ENCODE measurements around the gene PEX5L.
"Not testable (repeated sequence)": the region's sequence is repeated elsewhere in the genome, so short reads cannot be mapped to it uniquely, and the experiment has no call there.

Gene PEX5L, protein sequence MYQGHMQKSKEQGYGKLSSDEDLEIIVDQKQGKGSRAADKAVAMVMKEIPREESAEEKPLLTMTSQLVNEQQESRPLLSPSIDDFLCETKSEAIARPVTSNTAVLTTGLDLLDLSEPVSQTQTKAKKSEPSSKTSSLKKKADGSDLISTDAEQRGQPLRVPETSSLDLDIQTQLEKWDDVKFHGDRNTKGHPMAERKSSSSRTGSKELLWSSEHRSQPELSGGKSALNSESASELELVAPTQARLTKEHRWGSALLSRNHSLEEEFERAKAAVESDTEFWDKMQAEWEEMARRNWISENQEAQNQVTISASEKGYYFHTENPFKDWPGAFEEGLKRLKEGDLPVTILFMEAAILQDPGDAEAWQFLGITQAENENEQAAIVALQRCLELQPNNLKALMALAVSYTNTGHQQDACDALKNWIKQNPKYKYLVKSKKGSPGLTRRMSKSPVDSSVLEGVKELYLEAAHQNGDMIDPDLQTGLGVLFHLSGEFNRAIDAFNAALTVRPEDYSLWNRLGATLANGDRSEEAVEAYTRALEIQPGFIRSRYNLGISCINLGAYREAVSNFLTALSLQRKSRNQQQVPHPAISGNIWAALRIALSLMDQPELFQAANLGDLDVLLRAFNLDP

DNA sequence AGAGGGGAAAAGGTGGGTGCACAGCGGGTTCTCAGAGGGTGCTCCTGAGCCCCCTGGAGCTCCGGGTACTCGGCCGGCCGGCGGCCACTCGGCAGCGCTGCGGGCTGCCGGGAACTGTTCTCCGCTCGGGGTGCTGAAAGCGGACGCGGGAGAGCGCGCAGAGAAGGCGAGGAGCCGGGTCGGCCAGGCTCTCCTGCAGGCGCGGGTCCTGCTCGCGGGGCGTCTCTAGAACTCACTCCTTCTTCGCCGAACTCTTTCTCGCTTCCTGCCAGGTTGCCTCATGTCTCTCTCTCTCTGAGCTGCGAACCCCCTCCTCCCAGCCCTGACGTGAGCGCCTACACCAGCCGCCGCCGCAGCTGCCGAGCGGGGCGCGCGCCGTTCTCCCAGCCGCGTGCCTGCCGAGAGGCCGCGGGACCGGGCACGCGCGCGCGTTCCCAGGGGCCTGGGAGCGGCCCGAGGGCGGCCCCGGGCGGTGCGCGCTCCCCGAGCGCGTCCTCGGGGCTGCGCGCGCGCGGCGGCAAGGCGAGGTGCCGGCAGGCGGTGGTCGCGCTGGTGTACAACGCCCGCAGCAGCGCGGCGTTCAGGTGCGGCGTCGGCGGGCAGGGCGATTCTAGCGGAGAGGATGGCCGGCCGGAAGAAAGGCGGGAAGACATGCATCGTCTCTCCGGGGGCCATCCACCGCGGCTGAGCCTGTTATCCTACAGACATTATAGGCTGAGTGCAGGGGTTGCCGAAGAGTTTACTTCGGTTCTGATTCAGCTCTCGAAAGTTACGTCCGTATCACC lies at the start of gene PEX5L:
Gene PEX5L (minus strand): TSS at position 267 of the 785 bp plus-strand sequence. CDS start 338 bp downstream, outside the sequence.
- DNase-seq (ENCODE audit: low read depth in 2 of 2, low spot score in 1 of 2) = no peak

DNA sequence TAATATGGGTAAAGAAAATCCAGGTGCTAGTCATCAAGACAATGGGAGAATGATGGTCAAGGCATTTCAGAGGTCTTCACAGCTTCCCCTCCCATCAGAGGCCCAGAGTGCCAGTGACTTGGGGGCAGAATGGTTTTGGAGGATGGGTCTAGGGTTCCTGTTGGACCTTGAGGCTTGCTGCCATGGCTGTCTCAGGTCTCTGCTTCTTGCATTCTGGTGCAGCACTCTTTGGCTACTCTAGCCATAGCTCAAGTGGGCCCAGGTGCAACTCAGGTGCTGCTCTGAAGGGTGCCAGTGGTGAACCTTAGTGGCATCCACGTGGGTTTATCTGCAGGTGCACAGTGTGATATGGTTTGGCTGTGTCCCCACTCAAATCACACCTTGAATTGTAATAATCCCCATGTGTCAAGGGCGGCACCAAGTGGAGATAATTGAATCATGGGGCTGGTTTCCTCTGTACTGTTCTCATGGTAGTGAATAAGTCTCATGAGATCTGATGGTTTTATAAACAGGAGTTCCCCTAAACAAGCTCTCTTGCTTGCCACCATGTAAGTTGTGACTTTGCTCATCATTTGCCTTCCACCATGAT lies 48.5 kb upstream of the PEX5L start:
- DNase-seq (ENCODE audit: low read depth in 2 of 2, low spot score in 1 of 2) = no peak

DNA sequence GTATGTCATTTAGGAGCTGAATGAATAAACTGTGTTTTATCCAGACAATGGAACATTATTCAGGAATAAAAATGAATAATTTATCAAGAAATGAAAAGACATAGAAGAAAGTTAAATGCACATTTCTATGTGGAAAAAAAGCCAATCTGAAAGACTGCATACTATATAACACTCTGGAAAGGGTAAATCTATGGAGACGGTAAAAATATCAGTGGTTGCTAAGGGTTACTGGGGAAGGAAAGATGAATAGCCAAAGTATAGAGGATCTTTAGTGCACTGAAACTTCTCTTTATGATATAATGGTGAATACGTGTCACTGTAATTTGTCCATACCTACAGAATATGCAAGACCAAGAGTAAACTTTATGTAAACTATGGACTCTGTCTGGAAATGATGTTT lies 46.0 kb upstream of the PEX5L start:
- no peak for DNase-seq (ENCODE audit: low read depth in 2 of 2, low spot score in 1 of 2)

DNA sequence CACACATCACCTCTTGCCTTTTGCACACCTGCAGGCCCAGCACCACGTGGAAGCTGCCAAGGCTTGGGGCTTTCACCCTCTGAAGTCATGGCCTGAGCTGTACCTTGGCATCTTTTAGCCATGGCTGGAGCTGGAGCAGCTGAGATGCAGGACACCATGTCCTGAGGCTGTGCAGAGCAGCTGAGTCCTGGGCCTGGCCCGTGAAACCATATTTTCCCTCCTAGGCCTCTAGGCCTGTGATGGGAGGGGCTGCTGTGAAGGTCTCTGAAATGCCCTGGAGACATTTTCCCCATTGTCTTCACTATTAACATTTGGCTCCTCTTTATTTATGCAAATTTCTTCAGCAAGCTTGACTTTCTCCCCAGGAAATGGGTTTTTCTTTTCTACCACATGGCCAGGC lies 41.9 kb upstream of the PEX5L start:
- no peak for DNase-seq (ENCODE audit: low read depth in 2 of 2, low spot score in 1 of 2)

DNA sequence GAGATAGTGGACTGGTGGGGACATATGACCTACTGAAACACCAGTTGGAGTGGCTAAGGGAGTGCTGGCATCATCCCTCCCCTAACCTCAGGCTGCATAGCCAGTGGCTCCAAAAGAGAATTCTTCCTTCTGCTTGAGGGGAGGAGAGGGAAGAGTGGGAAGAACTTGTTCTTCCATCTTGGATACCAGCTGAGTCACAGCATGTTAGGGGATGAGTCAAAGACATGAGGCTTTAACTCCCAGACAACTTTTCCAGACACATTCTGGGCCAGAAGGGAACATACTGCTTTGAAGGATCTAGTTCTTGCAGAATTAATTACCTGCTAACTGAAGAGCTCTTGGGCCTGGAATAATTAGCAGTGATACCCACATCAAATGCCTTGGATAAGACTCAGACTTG lies 36.8 kb upstream of the PEX5L start:
- DNase-seq (ENCODE audit: low read depth in 2 of 2, low spot score in 1 of 2) = no peak

DNA sequence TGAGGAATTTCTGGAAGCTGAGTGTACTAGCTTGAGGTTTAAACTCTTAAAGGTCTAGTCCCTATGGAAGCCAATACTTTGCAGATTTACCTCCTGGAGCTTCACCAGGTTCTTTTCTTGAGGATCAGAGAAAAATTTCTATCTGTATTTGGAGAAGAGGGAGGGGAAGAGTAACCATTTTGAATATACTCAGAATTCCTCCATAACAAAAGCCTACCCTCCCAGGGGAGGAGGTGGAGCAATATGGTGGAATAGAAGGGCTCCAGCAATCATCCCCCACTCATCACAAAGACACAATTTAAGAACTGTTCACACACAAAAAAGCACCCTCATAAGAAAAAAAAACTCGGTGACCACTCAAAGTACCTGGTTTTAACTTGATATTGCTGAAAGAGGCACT lies 36.0 kb upstream of the PEX5L start:
- no peak for DNase-seq (ENCODE audit: low read depth in 2 of 2, low spot score in 1 of 2)

DNA sequence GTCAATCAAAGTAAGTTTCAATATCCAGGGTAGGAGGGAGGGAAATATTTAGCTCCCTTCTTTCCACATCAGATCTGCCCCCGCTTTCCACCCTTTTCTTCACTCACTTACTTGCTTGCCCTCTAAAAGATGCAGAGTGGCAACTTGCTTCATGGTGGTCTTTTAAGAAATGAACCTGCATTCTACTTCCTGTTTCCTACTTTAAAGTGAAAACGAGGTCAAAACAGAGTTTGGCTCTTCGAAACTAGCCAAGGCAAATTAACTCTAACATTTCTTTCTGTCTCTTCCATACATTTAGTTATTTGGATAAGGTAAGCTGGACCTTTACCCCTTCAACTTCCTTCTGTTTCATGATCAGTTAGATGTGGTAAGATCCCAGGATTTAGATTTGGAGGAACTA lies 34.2 kb upstream of the PEX5L start:
- DNase-seq (ENCODE audit: low read depth in 2 of 2, low spot score in 1 of 2) = no peak

DNA sequence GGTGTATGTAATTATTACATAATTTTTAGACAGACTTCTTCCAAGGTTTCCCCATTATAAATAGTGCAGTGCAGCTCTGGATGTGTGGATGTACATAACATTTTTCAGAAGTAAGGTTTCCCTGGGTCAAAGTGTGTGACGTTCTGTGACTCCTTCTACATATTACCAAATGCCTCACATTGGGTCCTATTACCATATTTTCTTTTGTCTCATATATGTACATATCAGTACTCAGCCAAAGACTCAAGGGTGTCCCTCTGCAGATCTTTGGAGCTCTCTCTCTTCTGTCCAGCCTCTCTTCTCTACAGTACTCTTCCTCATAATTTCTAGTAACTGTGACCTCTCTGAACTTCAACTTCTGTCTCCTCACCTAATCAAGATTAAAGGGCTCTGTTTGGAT lies 31.3 kb upstream of the PEX5L start:
- no peak for DNase-seq (ENCODE audit: low read depth in 2 of 2, low spot score in 1 of 2)

DNA sequence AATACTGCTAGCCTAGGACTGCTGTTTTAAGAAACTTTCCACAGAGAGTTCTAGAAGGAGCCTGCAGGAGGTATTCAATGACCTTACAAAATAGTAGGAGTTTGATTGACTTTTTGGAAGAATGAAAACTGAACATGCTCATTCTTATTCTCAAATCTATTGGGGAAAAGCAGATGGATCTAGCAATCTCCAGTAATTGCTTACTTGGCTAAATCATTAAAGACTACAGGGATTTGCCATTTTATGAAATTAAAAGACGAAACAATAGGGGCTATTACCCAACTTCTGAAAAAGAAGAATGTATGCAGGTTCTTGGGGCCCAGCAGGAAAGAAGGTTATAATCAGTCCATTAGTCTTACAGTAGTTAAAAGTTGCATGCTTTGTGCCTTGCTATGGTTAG lies 29.9 kb upstream of the PEX5L start:
- no peak for DNase-seq (ENCODE audit: low read depth in 2 of 2, low spot score in 1 of 2)

DNA sequence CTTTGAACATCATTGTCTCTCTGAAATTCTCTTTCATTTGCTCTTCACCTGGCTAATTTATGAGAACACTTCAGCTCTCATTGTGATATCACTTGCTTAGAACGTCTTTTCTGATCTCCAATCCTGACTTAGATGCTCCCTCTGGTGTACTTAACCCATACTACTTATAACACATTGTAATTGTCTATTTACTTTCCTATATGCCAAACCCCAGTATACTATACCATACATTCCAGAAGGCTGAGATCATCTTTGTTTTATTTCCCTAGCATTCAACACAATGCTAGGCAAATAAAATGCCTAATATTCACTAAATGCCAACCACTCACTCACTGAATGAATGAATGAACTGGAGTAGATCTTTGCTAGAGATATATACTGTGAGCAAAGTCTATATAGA lies 27.0 kb upstream of the PEX5L start:
- no peak for DNase-seq (ENCODE audit: low read depth in 2 of 2, low spot score in 1 of 2)

DNA sequence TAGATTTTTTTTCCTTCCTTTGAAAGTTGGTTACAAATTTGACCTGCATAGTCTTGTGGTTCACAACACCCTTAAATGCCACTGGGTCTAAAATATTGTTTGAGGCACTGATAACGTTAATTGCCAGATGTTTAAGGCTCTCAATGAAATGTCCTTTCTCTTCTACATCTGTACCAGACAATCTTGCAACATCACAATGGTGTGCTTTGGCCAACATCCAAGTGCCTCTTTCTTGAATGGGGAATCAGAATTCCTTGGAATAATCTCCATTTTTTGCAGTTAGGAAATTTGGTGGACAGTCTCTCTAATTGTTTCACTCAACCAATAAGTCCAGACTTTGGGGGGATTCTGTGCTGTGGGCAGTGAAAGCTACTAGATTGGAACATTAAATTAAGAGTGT lies 26.0 kb upstream of the PEX5L start:
- no peak for DNase-seq (ENCODE audit: low read depth in 2 of 2, low spot score in 1 of 2)

DNA sequence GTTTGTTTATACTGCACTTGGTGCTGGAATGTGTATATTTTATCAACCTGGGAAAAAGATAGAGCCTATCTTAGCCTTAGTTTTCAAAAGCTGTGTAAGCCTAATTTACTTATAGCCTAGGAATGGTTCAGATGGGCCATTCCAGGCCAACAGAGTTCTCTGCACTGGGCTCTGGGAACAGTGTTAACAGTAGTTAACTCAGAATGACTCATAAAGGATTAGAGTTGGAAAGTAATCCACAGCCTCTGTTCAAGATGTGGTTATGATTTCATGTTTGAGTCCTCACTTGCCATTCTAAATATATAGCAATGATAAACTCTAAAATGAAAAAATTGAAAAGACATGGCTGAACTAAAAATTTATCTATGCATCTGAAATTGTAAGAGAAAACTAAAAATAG lies 22.6 kb upstream of the PEX5L start:
- no peak for DNase-seq (ENCODE audit: low read depth in 2 of 2, low spot score in 1 of 2)

DNA sequence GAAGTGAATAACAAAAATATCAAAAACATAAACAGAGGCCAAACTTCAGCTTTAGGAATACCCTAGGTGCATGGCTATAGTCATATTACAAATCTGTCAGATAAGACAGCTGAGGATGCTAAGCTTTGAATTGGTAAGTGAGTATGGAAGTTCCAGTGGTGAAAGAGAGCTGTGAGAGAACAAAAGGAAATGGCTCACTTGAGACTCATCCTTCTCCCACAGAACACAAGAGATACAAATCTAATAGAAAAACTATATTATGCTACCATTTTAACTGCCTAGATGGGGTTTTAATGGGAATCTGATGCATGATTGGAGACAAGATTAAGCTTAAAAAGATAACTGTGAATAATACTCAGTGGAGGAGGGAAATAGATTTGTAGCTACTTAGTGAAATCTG lies 21.5 kb upstream of the PEX5L start:
- no peak for DNase-seq (ENCODE audit: low read depth in 2 of 2, low spot score in 1 of 2)

DNA sequence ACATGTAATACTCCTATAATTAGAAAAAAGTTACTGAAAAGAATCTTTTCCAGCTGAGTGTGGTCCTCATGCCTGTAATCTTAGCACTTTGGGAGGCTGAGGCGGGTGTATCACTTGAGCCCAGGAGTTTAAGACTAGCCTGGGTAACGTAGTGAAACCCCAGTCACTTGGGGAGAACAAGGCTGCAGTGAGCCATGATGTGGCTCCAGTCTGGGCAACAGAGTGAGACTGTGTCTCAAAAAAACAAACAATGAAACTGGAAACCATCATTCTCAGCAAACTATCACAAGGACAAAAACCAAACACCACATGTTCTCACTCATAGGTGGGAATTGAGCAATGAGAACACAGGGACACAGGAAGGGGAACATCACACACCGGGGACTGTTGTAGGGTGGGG lies 18.9 kb upstream of the PEX5L start:
- DNase-seq (ENCODE audit: low read depth in 2 of 2, low spot score in 1 of 2) = not testable (repeated sequence)

DNA sequence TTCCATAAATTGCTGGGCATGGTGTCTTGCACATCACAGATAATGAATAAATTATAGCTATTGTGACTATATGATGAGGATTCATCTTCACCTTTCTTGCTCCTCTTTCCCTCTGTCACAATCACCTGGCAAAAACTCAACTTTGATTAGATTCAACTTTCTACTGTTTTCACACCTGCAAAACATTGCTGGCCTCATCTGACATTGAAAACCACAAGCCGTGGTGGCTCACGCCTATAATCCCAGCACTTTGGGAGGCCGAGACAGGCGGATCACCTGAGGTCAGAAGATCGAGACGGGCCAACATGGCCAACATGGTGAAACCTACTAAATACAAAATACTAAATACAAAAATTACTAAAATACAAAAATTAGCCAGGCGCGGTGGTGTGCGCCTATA lies 12.7 kb upstream of the PEX5L start:
- DNase-seq (ENCODE audit: low read depth in 2 of 2, low spot score in 1 of 2) = no peak

DNA sequence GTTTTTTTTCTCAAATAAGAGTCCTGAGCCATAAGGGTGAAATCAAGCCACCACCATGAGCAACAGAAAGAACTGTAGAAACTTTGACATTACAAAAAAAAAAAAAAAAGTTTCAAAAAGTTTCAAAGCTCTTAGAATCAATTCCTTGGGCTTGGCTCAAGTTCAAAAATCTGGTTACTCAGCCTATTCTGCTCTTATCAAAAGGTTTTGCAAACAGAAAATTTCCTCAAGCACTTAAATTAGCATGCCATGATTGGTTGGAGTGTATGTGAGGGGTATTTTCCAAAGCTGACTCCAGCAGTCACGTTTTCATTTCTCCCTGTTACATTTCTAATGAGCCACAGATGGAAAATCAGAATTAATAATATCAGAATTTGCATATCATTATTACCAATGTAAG lies 12.1 kb upstream of the PEX5L start:
- no peak for DNase-seq (ENCODE audit: low read depth in 2 of 2, low spot score in 1 of 2)

DNA sequence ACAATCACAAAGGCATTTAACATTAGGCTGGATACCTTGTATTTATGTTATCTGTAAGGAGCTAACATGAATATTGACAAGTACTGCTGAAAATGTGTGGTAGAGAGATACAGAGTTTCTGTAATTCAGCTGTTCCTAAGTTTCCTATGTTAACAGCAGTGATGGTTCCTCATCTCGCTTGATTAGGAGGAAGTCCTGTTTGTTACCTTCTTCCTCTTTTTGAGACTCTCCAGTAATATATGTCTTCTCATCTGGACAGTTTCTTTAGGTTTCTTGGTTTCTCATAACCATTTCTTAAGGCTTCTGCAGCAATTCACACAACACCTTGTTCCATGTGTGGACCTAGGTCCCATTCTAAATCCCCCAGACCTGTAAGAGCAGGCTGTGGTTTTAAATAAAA lies 11.4 kb upstream of the PEX5L start:
- DNase-seq (ENCODE audit: low read depth in 2 of 2, low spot score in 1 of 2) = no peak

DNA sequence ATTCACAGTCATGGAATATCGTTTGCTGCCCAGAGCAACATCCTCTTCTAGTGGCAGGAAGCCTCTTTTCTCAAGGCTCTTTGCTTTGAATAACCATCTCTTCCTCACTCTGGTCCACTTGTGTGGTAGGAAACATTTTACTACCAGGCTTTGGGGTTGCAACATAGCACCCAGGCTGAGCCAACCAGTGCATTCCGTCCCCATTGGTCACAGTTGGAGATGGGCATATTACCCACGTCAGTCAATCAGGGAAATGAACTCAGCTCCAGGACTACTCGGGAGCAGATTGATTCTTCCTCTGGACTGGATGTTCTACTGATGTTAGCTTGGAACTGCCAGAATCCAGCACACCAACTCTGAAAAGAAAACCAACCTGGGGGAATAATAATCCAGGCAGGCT lies 4.2 kb upstream of the PEX5L start:
- DNase-seq (ENCODE audit: low read depth in 2 of 2, low spot score in 1 of 2) = no peak

DNA sequence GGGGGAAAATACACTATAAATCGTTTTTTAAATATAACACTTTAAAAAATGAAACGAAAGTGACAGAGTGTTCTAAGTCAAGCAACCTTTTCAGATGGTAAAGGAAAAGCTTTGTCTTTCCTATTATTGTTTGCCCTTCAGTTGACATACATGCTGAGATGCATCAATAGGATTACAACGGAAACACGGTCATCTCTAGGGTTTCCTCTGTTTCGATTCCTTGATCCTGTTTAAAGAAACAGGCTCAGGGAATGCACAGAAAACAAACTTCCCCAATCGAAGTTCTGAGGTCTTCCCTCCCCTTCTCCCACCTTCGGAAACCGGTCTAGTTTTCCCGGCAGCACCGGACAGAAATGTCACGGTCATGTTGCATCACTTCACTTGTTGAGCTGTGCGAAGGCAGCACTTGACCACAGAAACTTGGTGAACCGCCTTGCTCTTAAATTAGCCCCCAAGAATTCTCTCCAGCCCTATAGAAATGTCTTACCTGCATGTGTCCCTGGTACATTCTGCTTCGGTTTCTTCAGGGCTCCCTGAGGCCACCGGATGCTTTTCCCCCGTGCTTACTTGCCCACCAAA lies 556 bp downstream of the PEX5L start:
- no peak for DNase-seq (ENCODE audit: low read depth in 2 of 2, low spot score in 1 of 2)

DNA sequence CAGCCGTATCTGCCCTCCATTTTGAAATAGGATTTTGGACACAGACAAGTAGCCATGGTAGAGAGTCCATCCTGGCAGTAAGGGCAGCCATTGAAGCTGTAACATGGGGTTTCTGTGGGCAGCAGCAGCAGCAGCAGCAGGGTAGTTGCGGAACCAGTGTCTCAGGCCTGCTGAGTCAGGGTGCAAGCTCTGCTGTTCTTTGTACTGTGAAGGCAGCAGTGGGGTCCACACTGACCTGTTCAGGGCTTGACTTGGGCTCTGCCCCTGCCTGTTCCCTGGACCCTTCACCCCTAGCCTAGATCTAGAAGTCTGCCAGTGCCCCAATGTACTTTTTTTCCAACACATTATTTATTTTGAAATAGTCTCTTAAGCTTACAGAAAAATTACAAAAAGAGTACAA lies 9.7 kb downstream of the PEX5L start:
- no peak for DNase-seq (ENCODE audit: low read depth in 2 of 2, low spot score in 1 of 2)

DNA sequence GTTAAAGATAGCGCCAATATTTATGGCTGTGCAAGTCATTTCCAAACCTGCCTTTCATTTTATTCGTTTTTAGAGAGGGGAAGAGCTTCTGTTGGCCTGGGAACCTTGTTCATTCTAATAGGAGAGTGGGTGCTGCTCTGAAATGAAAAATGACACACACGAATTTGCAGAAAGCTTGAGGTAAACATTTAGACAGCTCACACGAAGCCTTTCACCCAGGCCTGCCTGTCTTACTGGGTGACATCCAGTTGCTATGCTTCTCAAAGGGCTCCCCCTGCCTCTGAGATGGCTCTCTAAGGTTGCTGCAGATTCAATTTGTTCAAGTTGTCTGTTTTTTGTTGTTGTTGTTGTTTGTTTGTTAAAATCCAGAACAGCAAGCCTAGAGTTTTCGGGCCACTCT lies 18.2 kb downstream of the PEX5L start:
- no peak for DNase-seq (ENCODE audit: low read depth in 2 of 2, low spot score in 1 of 2)
